Hepatocyte (in vitro differentiated cells): ENCODE results near the gene NADK2.

ENCODE experiments used
- CTCF ChIP-seq: fragments of 200-600 bp; sonication (generic); IDR thresholded peaks from 2 replicates; pipeline ENCODE4 v1.5.1; 2016; ENCODE audit warnings: antibody characterized with exemption, mild to moderate bottlenecking; ENCODE audit not compliant: poor library complexity
- EZH2 ChIP-seq: fragments of 200-600 bp; sonication (generic); IDR thresholded peaks from 2 replicates; pipeline ENCODE4 v1.6.1; 2016; ENCODE audit warnings: antibody characterized with exemption, mild to moderate bottlenecking, borderline replicate concordance

GRCh38 chr5:36230151-36230790 is 11.5 kb downstream of the NADK2 start:
- no peak for TF ChIP-seq CTCF
- no peak for TF ChIP-seq EZH2
